ENCODE data around the gene BHLHE41.

GRCh38 chr12:26149968-26150500, 25.2 kb upstream of the BHLHE41 start:
- TF ChIP-seq CTCF (IDR thresholded peaks at IDR 0.05) = no peak
- TF ChIP-seq ATF3 (CRISPR knock-in tag; conservative IDR thresholded peaks at IDR 0.05) = no peak
- no peak for TF ChIP-seq ERG (CRISPR knock-in tag; IDR thresholded peaks at IDR 0.05)
- TF ChIP-seq FOXP1 (CRISPR knock-in tag; IDR thresholded peaks at IDR 0.05; ENCODE audit: borderline replicate concordance) = no peak
- TF ChIP-seq OVOL2 (CRISPR knock-in tag; IDR thresholded peaks at IDR 0.05; ENCODE audit: borderline replicate concordance) = no peak
- TF ChIP-seq ZBTB43 (CRISPR knock-in tag; IDR thresholded peaks at IDR 0.05) = no peak
- TF ChIP-seq MAX (CRISPR knock-in tag; IDR thresholded peaks at IDR 0.05) = no peak
- TF ChIP-seq JUN (CRISPR knock-in tag; IDR thresholded peaks at IDR 0.05) = no peak
- no peak for TF ChIP-seq ATF2 (CRISPR knock-in tag; IDR thresholded peaks at IDR 0.05; ENCODE audit: borderline replicate concordance, low read depth)
- no peak for TF ChIP-seq ZNF121 (CRISPR knock-in tag; IDR thresholded peaks at IDR 0.05)
- TF ChIP-seq USF2 (CRISPR knock-in tag; IDR thresholded peaks at IDR 0.05) = no peak
- no peak for TF ChIP-seq TCF7 (CRISPR knock-in tag; IDR thresholded peaks at IDR 0.05; ENCODE audit: low read depth)

Measured in WTC11 (cell line).